GM19035 (cell line): ENCODE data around the gene NPIPB6.

ENCODE experiments used
- ATAC-seq: cut with Tn5 transposase; IDR thresholded peaks from one replicate; pipeline ENCODE4 v1.9.1; 2021; ENCODE audit not compliant: unreplicated experiment

NPIPB6 gene

GRCh38 chr16:28300327-28300726, 63.0 kb downstream of the NPIPB6 start:
- ATAC-seq, result no peak

- no peak for ATAC-seq
These were observed 64.8 kb downstream of the NPIPB6 start for GRCh38 chr16:28298511-28298878.

- no peak for ATAC-seq
These were observed 65.4 kb downstream of the NPIPB6 start for GRCh38 chr16:28297784-28298510.

GRCh38 chr16:28297308-28297707, 66.0 kb downstream of the NPIPB6 start:
- ATAC-seq, result no peak

GRCh38 chr16:28295276-28295675, 68.0 kb downstream of the NPIPB6 start:
- ATAC-seq, result no peak

- no peak for ATAC-seq
These were observed 69.1 kb downstream of the NPIPB6 start for GRCh38 chr16:28294201-28294600.

- ATAC-seq, result no peak
These were observed 69.7 kb downstream of the NPIPB6 start for GRCh38 chr16:28293601-28293960.

- ATAC-seq, result peak; percentile 12
These were observed 70.3 kb downstream of the NPIPB6 start for GRCh38 chr16:28292731-28293600.
